RWPE1 (cell line): Measurements from ENCODE around the gene HLCS.

Source experiments
- CTCF ChIA-PET: fragments of 350-600 bp; sonication (Branson Sonifier 250); formaldehyde crosslinking; extraction: SDS; loops from one replicate; lab custom pipeline; 2021; lab: Yijun Ruan, JAX
- POLR2A ChIA-PET: fragments of 400-600 bp; formaldehyde crosslinking; extraction: SDS; loops from one replicate; lab custom pipeline; 2020; ENCODE audit warnings: antibody characterized with exemption; ENCODE audit not compliant: low non-redundant PET; lab: Yijun Ruan, JAX
- DNase-seq: peaks from one replicate; pipeline ENCODE4 v3.0.0; 2012; ENCODE audit warnings: low spot score
- H3K27ac ChIP-seq: fragments of 450-650 bp; 2 replicates; pipeline ENCODE4 v1.5.1; 2017
- CTCF ChIP-seq: fragments of 450-650 bp; conservative IDR thresholded peaks from 2 replicates; pipeline ENCODE4 v1.5.1; 2017; ENCODE audit warnings: low read depth, mild to moderate bottlenecking

HLCS gene

GRCh38 chr21:36926989-36927718 lies 39.3 kb downstream of the HLCS start:
- ChIA-PET CTCF (interaction anchor here (0.5 to 2.1 kb wide), 7 partner anchors 10 to 297 kb away, joined by 3 to 12 read pairs (median 4); no protein-coding TSS in a partner anchor), POLR2A (no interaction called here)
- no peak for DNase-seq
- H3K27ac ChIP-seq, result peak overlapping the region; percentile 34
- no peak for TF ChIP-seq CTCF

GRCh38 chr21:36923270-36923669 lies 43.2 kb downstream of the HLCS start:
- POLR2A ChIA-PET, result no interaction called here
- H3K27ac ChIP-seq, result no peak overlapping the region
- no peak for DNase-seq
- CTCF ChIA-PET, result interaction anchor here (0.6 kb wide), 1 partner anchor 170 kb away, joined by 3 read pairs; no protein-coding TSS in a partner anchor
- TF ChIP-seq CTCF, result no peak

- ChIA-PET POLR2A (no interaction called here), CTCF (interaction anchor here (0.6 kb wide), 1 partner anchor 541 kb away, joined by 3 read pairs; no protein-coding TSS in a partner anchor)
Observed at GRCh38 chr21:36922861-36923260, 43.6 kb downstream of the HLCS start.

GRCh38 chr21:36918291-36918690 lies 48.2 kb downstream of the HLCS start:
- ChIA-PET POLR2A (no interaction called here), CTCF (interaction anchor here (0.6 to 1.3 kb wide), 5 partner anchors 165 to 420 kb away, joined by 3 to 8 read pairs (median 4); no protein-coding TSS in a partner anchor)
- no peak for TF ChIP-seq CTCF
- DNase-seq, result no peak
- no peak overlapping the region for H3K27ac ChIP-seq

More at GRCh38 chr21:36922861-36923260, 43.6 kb downstream of the HLCS start:
- no peak overlapping the region for H3K27ac ChIP-seq
- DNase-seq, result no peak
- no peak for TF ChIP-seq CTCF

GRCh38 chr21:36917471-36918158 lies 48.9 kb downstream of the HLCS start:
- peak; percentile 56 for DNase-seq
- ChIA-PET POLR2A (no interaction called here), CTCF (interaction anchor here (0.5 to 1.3 kb wide), 10 partner anchors 10 to 420 kb away, joined by 3 to 8 read pairs (median 4); no protein-coding TSS in a partner anchor)
- H3K27ac ChIP-seq, result peak overlapping the region; percentile 55
- peak; percentile 84 for TF ChIP-seq CTCF

GRCh38 chr21:36916718-36917117 lies 49.8 kb downstream of the HLCS start:
- DNase-seq, result no peak
- ChIA-PET POLR2A (no interaction called here), CTCF (interaction anchor here (0.7 to 1.3 kb wide), 4 partner anchors 10 to 232 kb away, joined by 3 to 4 read pairs (median 4); no protein-coding TSS in a partner anchor)

More at GRCh38 chr21:36916718-36917117, 49.8 kb downstream of the HLCS start:
- no peak for TF ChIP-seq CTCF
- no peak overlapping the region for H3K27ac ChIP-seq
